Calu3 (cell line): ENCODE data around the gene SRCAP. TPM values are rescaled to one million over a fixed set of nuclear protein-coding genes. Genes with fewer than 3 reads are reported as not detected.

Experiments used
- BruUV-seq: library from RNA; stranded (reverse); fragments of 400-500 nt; replicated peaks from 2 replicates; lab custom pipeline; 2021; lab: Mats Ljungman, UMichigan
- CTCF ChIA-PET: fragments of 300-600 bp; sonication (Branson Sonifier 250); formaldehyde crosslinking; loops from one replicate; lab custom pipeline; 2022; ENCODE audit warnings: antibody characterized with exemption; lab: Charles Lee
- DNase-seq: peaks from one replicate; pipeline ENCODE4 v3.0.0; 2022
- H3K27ac Mint-ChIP-seq: one replicate; pipeline ENCODE4 v1.8.0; 2022; ENCODE audit warnings: mixed read lengths; ENCODE audit not compliant: unreplicated experiment
- H3K27me3 Mint-ChIP-seq: one replicate; pipeline ENCODE4 v1.8.0; 2022; ENCODE audit warnings: mixed read lengths; ENCODE audit not compliant: unreplicated experiment
- H3K36me3 Mint-ChIP-seq: one replicate; pipeline ENCODE4 v1.8.0; 2022; ENCODE audit warnings: mild to moderate bottlenecking, moderate library complexity, mixed read lengths; ENCODE audit not compliant: insufficient read depth, unreplicated experiment
- H3K4me1 Mint-ChIP-seq: one replicate; pipeline ENCODE4 v1.8.0; 2022; ENCODE audit warnings: mild to moderate bottlenecking, low read depth, mixed read lengths; ENCODE audit not compliant: unreplicated experiment
- H3K4me3 Mint-ChIP-seq: one replicate; pipeline ENCODE4 v1.8.0; 2022; ENCODE audit warnings: mild to moderate bottlenecking, low read depth, moderate library complexity, mixed read lengths; ENCODE audit not compliant: unreplicated experiment
- H3K9me3 Mint-ChIP-seq: one replicate; pipeline ENCODE4 v1.8.0; 2022; ENCODE audit warnings: low read depth, mixed read lengths; ENCODE audit not compliant: unreplicated experiment
- intact Hi-C: fragments of 100-400 bp; cut with micrococcal nuclease; formaldehyde crosslinking; loops from one replicate; pipeline ENCODE4 v1.10.0; 2022; ENCODE audit not compliant: unreplicated experiment
- total RNA-seq: library from RNA; stranded (reverse); gene quantifications from 2 replicates; pipeline ENCODE4 v1.2.3, GENCODE V29; 2022
- TF ChIP-seq, protein P1 (sequence below): fragments of 200-600 bp; IDR thresholded peaks from one replicate; pipeline ENCODE4 v1.8.0; 2022; ENCODE audit warnings: antibody characterized with exemption; ENCODE audit not compliant: unreplicated experiment

SRCAP gene
- total RNA-seq, 1 experiment from 2014 or later: 84.6 TPM

GRCh38 chr16:30778549-30779244 lies 79.7 kb downstream of the SRCAP start:
- TF ChIP-seq, protein P1, sequence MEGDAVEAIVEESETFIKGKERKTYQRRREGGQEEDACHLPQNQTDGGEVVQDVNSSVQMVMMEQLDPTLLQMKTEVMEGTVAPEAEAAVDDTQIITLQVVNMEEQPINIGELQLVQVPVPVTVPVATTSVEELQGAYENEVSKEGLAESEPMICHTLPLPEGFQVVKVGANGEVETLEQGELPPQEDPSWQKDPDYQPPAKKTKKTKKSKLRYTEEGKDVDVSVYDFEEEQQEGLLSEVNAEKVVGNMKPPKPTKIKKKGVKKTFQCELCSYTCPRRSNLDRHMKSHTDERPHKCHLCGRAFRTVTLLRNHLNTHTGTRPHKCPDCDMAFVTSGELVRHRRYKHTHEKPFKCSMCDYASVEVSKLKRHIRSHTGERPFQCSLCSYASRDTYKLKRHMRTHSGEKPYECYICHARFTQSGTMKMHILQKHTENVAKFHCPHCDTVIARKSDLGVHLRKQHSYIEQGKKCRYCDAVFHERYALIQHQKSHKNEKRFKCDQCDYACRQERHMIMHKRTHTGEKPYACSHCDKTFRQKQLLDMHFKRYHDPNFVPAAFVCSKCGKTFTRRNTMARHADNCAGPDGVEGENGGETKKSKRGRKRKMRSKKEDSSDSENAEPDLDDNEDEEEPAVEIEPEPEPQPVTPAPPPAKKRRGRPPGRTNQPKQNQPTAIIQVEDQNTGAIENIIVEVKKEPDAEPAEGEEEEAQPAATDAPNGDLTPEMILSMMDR: no peak
- Mint-ChIP-seq H3K9me3 (no peaks in the 10 kb centered on the region), H3K4me1 (peaks cover 20% of the 10 kb centered on the region), H3K36me3 (peaks cover 84% of the 10 kb centered on the region), H3K4me3 (no peak overlapping the region), H3K27me3 (no peaks in the 10 kb centered on the region), H3K27ac (peak overlapping the region; percentile 35)
- CTCF ChIA-PET: no interaction called here
- BruUV-seq: no TSS peak
- intact Hi-C loops: no loop called here
- no peak for DNase-seq

- intact Hi-C loops: no loop called here
- peak overlapping the region; percentile 35 for H3K27ac Mint-ChIP-seq
Observed at GRCh38 chr16:30779596-30779995, 80.6 kb downstream of the SRCAP start.

DNA sequence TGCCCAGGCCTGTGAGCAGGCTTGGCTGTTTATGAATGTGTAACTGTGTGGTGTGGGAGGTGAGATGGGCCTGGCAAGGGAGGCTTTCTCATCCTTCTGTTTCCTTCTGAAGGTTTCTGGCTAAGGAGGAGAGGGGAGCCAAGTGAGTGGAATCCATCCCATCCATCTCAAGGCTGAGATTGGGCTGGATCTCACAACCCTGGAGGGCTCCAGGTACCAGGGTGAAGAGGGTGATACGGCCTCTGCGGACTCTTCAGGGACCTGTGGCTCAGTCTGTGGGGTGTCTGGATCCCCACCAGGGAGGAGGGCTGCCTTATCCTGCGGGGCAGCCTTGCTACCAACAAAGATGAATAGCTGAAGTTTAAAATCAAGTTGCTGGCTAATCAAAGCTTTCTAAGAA lies 81.0 kb downstream of the SRCAP start:
- intact Hi-C loops: no loop called here

More at GRCh38 chr16:30779596-30779995, 80.6 kb downstream of the SRCAP start:
- DNase-seq: no peak
- H3K36me3 Mint-ChIP-seq: peaks cover 80% of the 10 kb centered on the region
- no peaks in the 10 kb centered on the region for H3K9me3 Mint-ChIP-seq
- H3K4me1 Mint-ChIP-seq: peaks cover 20% of the 10 kb centered on the region
- CTCF ChIA-PET: no interaction called here
- no peaks in the 10 kb centered on the region for H3K27me3 Mint-ChIP-seq
- TF ChIP-seq, protein P1: no peak
- no TSS peak for BruUV-seq
- H3K4me3 Mint-ChIP-seq: no peak overlapping the region

GRCh38 chr16:30780549-30780948 lies 81.6 kb downstream of the SRCAP start:
- CTCF ChIA-PET: no interaction called here
- DNase-seq: no peak
- intact Hi-C loops: no loop called here
- TF ChIP-seq, protein P1: no peak
- peaks cover 29% of the 10 kb centered on the region for H3K4me1 Mint-ChIP-seq
- peaks cover 80% of the 10 kb centered on the region for H3K36me3 Mint-ChIP-seq
- no peaks in the 10 kb centered on the region for H3K9me3 Mint-ChIP-seq
- no peak overlapping the region for H3K27ac Mint-ChIP-seq
- H3K4me3 Mint-ChIP-seq: no peak overlapping the region
- BruUV-seq: no TSS peak
- no peaks in the 10 kb centered on the region for H3K27me3 Mint-ChIP-seq

More for the DNA sequence above, 81.0 kb downstream of the SRCAP start:
- no TSS peak for BruUV-seq
- CTCF ChIA-PET: no interaction called here
- no peaks in the 10 kb centered on the region for H3K9me3 Mint-ChIP-seq
- peaks cover 80% of the 10 kb centered on the region for H3K36me3 Mint-ChIP-seq
- peak overlapping the region; percentile 35 for H3K27ac Mint-ChIP-seq
- H3K4me3 Mint-ChIP-seq: no peak overlapping the region
- H3K4me1 Mint-ChIP-seq: peaks cover 24% of the 10 kb centered on the region
- TF ChIP-seq, protein P1: no peak
- H3K27me3 Mint-ChIP-seq: no peaks in the 10 kb centered on the region
- no peak for DNase-seq
